Measurements from ENCODE around the gene HOXB1.

HOXB1 gene

DNA sequence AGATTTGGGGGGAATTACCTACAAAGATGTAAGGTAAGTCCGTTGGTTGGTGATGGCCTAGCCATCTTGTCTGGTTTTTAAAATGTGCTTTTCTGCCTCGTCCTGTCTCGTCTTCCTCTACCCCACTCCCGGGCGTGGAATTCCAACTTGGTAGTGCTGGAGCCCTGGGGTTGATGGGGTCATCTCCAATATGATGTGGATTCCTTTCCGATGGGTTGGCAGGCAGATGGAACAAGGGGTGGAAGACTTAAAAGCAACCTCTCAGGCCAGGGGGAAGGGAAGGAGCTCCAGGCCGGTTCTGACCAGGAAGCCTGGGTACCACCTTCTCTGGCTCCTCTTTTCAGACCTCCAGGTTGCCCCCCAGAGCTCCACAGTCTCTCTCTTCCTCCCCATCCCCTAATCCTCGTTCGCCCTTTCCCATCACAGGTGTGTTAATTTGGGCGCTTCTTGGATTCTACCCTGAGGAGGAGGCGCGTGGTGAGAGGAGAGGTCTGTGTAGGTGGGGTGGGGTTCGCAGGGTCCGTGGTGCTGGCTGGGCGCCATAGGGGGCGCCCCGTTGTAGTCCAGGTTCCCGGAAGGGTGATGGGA lies 19.2 kb upstream of the HOXB1 start:
- H3K4me1 ChIP-seq, result no peaks in the 10 kb centered on the region
- no peak for DNase-seq
- H3K27me3 ChIP-seq, result peaks cover 92% of the 10 kb centered on the region
- TF ChIP-seq, protein P1, sequence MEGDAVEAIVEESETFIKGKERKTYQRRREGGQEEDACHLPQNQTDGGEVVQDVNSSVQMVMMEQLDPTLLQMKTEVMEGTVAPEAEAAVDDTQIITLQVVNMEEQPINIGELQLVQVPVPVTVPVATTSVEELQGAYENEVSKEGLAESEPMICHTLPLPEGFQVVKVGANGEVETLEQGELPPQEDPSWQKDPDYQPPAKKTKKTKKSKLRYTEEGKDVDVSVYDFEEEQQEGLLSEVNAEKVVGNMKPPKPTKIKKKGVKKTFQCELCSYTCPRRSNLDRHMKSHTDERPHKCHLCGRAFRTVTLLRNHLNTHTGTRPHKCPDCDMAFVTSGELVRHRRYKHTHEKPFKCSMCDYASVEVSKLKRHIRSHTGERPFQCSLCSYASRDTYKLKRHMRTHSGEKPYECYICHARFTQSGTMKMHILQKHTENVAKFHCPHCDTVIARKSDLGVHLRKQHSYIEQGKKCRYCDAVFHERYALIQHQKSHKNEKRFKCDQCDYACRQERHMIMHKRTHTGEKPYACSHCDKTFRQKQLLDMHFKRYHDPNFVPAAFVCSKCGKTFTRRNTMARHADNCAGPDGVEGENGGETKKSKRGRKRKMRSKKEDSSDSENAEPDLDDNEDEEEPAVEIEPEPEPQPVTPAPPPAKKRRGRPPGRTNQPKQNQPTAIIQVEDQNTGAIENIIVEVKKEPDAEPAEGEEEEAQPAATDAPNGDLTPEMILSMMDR (IDR thresholded peaks at IDR 0.05; ENCODE audit: low read depth, low read length), result peak; percentile 24; the same call in 1 of the 2 replicates
- no peaks in the 10 kb centered on the region for H3K36me3 ChIP-seq
- H3K9me3 ChIP-seq, result no peaks in the 10 kb centered on the region; the same call in 1 of the 2 replicates
- no peak overlapping the region for H3K4me3 ChIP-seq (ENCODE audit: low read depth, low read length)

GRCh38 chr17:48549281-48549630 lies 18.4 kb upstream of the HOXB1 start:
- no peaks in the 10 kb centered on the region for H3K4me1 ChIP-seq
- H3K36me3 ChIP-seq, result no peaks in the 10 kb centered on the region
- H3K4me3 ChIP-seq (ENCODE audit: low read depth, low read length), result no peak overlapping the region
- H3K27me3 ChIP-seq, result peaks cover 90% of the 10 kb centered on the region
- no peak for DNase-seq
- TF ChIP-seq, protein P1 (IDR thresholded peaks at IDR 0.05; ENCODE audit: low read depth, low read length), result no peak
- no peaks in the 10 kb centered on the region; the same call in 1 of the 2 replicates for H3K9me3 ChIP-seq

- Histone ChIP-seq H3K4me3 (ENCODE audit: low read depth, low read length) (no peak overlapping the region), H3K27me3 (peaks cover 90% of the 10 kb centered on the region), H3K36me3 (no peaks in the 10 kb centered on the region), H3K4me1 (no peaks in the 10 kb centered on the region), H3K9me3 (no peaks in the 10 kb centered on the region; the same call in 1 of the 2 replicates)
- TF ChIP-seq, protein P1 (IDR thresholded peaks at IDR 0.05; ENCODE audit: low read depth, low read length), result no peak
- DNase-seq, result no peak
These were observed 17.9 kb upstream of the HOXB1 start for GRCh38 chr17:48548523-48549280.

DNA sequence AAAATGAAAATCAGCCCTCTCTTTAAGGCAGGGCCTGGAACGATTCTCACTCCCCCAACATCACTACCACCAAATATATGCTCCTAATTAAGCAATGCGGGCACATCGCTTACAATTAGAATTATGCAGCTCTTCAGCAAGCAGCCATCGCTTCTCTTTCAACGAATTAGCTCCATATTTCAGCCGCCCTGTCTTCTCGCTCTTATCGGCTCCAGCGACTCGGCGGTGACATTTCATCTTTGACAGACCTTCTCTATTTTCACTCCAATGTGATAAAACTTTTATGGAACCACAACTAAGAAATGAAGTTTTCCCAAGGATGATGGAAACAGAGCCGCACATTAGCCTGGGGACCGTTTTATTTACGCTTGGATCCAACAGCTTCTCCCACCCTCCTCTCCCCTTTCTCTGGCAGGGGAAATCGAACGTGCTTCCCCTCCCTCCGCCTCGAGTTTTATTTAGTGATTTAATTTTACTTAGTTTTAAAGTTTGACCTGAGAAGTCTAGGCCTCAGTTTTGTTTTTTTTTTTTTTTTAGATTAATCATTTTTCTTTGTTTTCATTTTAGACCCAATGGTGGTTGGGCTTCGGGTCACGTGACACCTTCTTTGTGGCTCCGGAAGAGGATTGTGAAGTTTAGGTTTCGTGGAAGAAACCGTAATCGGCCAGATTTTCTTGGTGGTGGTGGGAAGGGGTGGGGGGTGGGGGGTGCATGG lies 17.2 kb upstream of the HOXB1 start:
- TF ChIP-seq, protein P1 (IDR thresholded peaks at IDR 0.05; ENCODE audit: low read depth, low read length), result no peak
- Histone ChIP-seq H3K9me3 (no peaks in the 10 kb centered on the region; the same call in 1 of the 2 replicates), H3K4me1 (no peaks in the 10 kb centered on the region), H3K36me3 (no peaks in the 10 kb centered on the region), H3K27me3 (peaks cover 90% of the 10 kb centered on the region), H3K4me3 (ENCODE audit: low read depth, low read length) (no peak overlapping the region)
- no peak for DNase-seq

DNA sequence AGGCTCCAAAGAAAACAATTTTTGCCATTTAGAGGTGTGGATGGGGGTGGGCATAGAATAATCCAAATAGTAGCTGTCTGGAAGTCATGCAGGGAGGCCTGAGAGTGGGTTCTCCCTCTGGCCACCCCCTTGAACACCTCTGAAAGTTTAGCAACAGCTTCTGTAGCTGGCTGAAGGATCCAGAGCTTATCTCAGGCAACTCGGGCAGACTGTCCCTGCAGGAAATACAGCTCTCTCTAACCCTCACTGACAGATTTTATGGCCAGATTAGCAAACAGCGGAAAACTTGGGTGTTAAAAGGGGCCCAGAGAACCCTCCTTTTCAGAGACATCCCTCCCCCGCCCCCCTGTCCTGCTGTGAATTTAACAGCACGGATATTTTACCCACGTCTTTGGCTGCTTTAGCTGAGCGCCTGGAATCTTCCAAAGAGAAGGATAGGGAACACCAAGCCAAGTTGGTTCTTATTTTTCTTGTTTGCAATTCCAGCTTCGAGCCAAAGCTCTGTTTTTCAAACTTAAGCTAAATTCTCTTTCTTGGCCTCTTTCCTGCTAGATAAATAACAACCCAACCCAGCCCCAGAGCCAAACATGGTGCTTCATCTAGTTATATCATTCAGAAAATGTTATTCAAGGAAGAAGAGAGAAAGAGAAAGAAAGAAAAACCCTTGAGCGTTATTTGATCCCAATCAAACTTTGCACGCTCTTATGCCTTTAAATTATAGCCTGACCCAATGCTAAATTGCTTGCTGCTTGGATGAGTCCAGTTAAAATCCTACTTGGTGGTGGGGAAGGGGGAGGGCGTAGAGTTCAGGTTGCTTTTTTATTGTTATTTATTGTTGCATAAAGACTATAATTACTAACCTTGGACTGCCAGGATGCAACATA lies 16.4 kb upstream of the HOXB1 start:
- no peaks in the 10 kb centered on the region for H3K36me3 ChIP-seq
- no peaks in the 10 kb centered on the region for H3K4me1 ChIP-seq
- H3K27me3 ChIP-seq, result peaks cover 92% of the 10 kb centered on the region
- H3K4me3 ChIP-seq (ENCODE audit: low read depth, low read length), result no peak overlapping the region
- DNase-seq, result no peak
- TF ChIP-seq, protein P1 (IDR thresholded peaks at IDR 0.05; ENCODE audit: low read depth, low read length), result no peak
- H3K9me3 ChIP-seq, result no peaks in the 10 kb centered on the region; the same call in 1 of the 2 replicates

All from BE2C (cell line).